SK-N-MC (cell line): Measurements from ENCODE around the gene PDE6A.

Experiments
- DNase-seq: peaks from one replicate; pipeline ENCODE4 v3.0.0-alpha.2; 2011; ENCODE audit warnings: low read depth, low spot score
- H3K27ac ChIP-seq: fragments of 200-600 bp; sonication (generic); 2 replicates; pipeline ENCODE4 v1.5.1; 2016; ENCODE audit warnings: mixed run types
- H3K36me3 ChIP-seq: fragments of 200-600 bp; sonication (generic); 2 replicates; pipeline ENCODE4 v1.6.1; 2017; ENCODE audit warnings: antibody characterized with exemption, low read length, mixed read lengths; ENCODE audit not compliant: insufficient read depth
- H3K4me3 ChIP-seq: fragments of 200-600 bp; sonication (generic); 2 replicates; pipeline ENCODE4 v1.5.1; 2016
- H3K9ac ChIP-seq: fragments of 200-600 bp; sonication (generic); 2 replicates; pipeline ENCODE4 v1.8.0; 2017; ENCODE audit warnings: mixed run types, mixed read lengths; ENCODE audit not compliant: insufficient read length
- H3K9me3 ChIP-seq: fragments of 200-600 bp; sonication (generic); 2 replicates; pipeline ENCODE4 v1.6.1; 2017; ENCODE audit warnings: low read depth, mild to moderate bottlenecking, antibody characterized with exemption, low read length, moderate library complexity, mixed read lengths
- EZH2 ChIP-seq: fragments of 200-600 bp; sonication (generic); IDR thresholded peaks from one replicate; pipeline ENCODE4 v1.6.1; 2017; ENCODE audit warnings: antibody characterized with exemption
- FOXP2 ChIP-seq: optimal IDR thresholded peaks from 2 replicates; pipeline ENCODE3; 2011; ENCODE audit warnings: mild to moderate bottlenecking, moderate library complexity; ENCODE audit not compliant: insufficient read depth; ENCODE audit errors: extremely low read length, control extremely low read depth
- POLR2AphosphoS5 ChIP-seq: IDR thresholded peaks from 2 replicates; pipeline ENCODE4 v1.6.1; 2012; ENCODE audit warnings: mild to moderate bottlenecking, low read depth, low read length, borderline replicate concordance

PDE6A gene

DNA sequence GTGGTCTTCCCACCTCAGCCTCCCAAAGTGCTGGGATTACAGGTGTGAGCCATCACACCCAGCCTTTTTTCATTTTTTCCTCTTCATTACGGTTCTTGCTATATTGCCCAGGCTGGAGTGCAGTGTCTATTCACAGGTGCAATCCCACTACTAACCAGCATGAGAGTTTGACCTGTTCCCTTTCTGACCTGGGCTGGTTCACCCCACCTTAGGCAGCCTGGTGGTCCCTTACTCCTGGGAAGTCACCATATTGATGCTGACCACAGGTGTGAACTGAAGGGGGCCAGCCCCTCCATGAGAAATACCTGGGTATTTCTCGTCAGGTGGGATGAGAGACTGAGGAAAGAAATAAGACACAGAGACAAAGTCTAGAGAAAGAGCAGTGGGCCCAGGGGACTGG lies 2.4 kb downstream of the PDE6A start:
- no peak for TF ChIP-seq POLR2AphosphoS5
- no peak for TF ChIP-seq FOXP2
- no peak for TF ChIP-seq EZH2
- Histone ChIP-seq H3K9me3 (no peaks in the 10 kb centered on the region), H3K27ac (no peak overlapping the region), H3K9ac (no peak overlapping the region), H3K4me3 (no peak overlapping the region), H3K36me3 (no peaks in the 10 kb centered on the region)
- DNase-seq: no peak

DNA sequence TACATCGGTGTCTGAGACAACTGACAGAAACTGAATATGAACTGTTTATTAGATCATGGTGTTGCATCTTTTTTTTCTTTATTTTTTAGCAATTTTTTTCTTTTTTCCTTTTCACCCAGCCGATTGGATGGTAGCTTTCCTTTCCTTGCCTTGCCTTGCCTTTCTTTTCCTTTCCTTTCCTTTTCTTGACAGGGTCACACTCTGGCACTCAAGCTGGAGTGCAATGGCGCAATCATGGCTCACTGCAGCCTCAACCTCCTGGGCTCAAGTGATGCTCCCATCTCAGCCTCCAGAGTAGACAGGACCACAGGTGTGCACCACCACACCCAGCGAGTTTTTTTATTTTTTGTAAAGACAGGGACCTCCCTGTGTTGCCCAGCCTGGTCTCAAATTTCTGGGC lies 2.8 kb downstream of the PDE6A start:
- H3K9ac ChIP-seq: no peak overlapping the region
- no peak overlapping the region for H3K4me3 ChIP-seq
- H3K36me3 ChIP-seq: no peaks in the 10 kb centered on the region
- no peaks in the 10 kb centered on the region for H3K9me3 ChIP-seq
- DNase-seq: no peak
- TF ChIP-seq FOXP2 (no peak), EZH2 (no peak), POLR2AphosphoS5 (no peak)
- no peak overlapping the region for H3K27ac ChIP-seq

DNA sequence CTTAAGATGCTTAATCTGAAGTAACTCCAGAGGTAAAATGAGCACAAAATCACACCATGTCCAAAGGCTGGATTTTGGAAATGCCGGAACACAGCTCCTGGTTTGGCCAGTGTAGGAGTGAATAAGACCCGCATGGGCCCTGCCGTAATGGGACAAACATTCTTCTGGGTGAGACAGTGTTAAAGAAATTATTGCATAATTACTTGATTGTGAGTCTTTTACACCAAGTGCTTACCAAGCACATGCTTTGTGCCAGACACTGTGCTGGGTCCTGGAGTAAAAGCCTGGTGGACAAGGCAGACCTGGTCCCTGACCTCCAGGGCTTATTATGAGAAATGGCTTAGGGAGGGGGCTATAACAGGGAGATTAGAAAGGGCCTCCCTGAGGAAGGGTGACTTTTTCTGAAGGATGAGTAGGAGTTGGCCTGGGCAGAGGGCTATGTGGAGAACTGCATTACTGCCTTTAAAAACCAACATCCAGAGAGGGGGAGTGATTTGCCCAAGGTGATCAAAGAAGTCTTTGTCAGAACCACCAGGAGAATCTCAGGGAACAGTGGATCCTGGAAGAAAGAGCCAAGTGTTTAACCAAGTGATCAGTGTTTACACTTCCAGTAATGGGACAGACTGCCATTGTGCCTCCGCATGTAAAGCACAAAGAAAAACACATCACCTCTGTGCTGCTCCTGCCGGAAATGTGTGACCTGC lies 3.5 kb downstream of the PDE6A start:
- Histone ChIP-seq H3K9me3 (no peaks in the 10 kb centered on the region), H3K4me3 (no peak overlapping the region), H3K36me3 (no peaks in the 10 kb centered on the region), H3K27ac (no peak overlapping the region), H3K9ac (no peak overlapping the region)
- TF ChIP-seq EZH2 (no peak), POLR2AphosphoS5 (no peak), FOXP2 (no peak)
- DNase-seq: no peak

DNA sequence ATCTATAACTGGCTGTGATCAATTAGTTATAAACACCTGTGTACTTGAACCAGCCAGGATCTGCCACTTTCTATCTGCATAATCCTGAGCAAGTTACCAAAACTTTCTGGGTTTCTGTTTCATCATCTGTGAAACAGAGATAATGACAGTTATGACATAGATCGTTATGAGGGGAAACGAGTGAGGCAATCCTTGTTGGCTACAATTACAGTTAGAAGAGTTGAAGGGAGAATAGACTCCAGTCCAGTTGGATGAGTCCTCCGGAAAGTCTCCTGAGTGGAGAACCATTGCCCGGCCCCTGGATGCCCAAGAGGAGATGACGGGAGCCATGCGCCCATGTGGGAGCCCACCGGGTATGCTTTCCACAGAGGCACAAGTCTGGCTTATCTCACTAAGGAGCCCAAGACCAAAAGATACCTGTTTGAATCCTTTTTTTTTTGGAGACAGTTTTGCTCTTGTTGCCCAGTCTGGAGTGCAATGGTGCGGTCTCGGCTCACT lies 4.5 kb downstream of the PDE6A start:
- H3K36me3 ChIP-seq: no peaks in the 10 kb centered on the region
- TF ChIP-seq POLR2AphosphoS5 (no peak), FOXP2 (no peak), EZH2 (no peak)
- no peaks in the 10 kb centered on the region for H3K9me3 ChIP-seq
- H3K27ac ChIP-seq: no peak overlapping the region
- no peak overlapping the region for H3K9ac ChIP-seq
- no peak overlapping the region for H3K4me3 ChIP-seq
- DNase-seq: no peak

DNA sequence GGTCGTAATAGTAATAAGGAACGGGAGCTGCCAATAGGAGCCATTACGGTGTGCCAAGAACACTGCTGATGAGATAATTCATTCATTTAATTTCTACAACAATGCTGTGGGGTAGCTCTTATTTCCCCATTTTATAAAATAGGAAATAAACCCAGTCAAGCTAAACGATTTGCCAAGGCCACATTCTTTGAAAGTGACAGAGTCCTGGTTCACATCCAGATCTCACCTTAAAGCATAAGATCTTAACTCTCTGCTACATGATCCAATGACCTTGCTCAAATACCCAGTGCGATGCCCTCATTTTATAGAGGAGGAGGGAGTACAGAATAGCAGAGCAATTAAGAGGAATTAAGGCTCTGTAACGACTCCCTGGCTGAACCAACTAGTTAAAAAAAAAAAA lies 5.0 kb downstream of the PDE6A start:
- Histone ChIP-seq H3K27ac (no peak overlapping the region), H3K4me3 (no peak overlapping the region), H3K9ac (no peak overlapping the region), H3K36me3 (no peaks in the 10 kb centered on the region), H3K9me3 (no peaks in the 10 kb centered on the region)
- DNase-seq: no peak
- TF ChIP-seq FOXP2: no peak
- no peak for TF ChIP-seq EZH2
- TF ChIP-seq POLR2AphosphoS5: no peak

DNA sequence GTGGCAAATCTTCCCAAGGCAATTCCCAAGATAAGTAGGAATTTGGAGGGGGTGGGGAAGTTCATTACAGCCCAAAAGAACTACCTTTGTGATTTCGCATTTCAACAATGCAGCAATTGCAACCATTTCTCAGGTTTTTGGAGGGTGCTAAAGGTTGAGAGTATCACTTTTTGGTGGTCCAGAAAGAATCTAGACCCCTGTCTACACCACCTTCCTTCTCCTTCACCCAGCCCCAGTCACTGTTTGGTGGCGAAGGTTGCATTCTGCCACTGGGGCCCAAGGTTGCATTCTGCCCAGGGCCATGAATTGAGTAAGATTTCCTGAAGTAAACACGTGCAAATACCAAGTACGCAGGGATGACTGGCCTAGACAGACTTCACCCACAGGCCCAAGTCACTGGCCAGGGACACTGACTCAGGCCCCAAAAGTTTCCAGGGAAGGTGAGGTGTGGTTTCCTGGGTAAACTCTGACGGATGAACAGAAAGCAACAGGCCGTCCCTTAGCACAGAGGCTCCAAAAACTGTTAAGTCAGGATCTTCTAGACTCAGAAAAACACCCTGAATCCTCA lies 5.7 kb downstream of the PDE6A start:
- Histone ChIP-seq H3K27ac (0 out of 2 replicates have a peak overlapping the region, but pooled peaks have one; percentile 36), H3K9me3 (no peaks in the 10 kb centered on the region), H3K9ac (no peak overlapping the region), H3K36me3 (no peaks in the 10 kb centered on the region), H3K4me3 (no peak overlapping the region)
- no peak for DNase-seq
- TF ChIP-seq POLR2AphosphoS5 (no peak), FOXP2 (no peak), EZH2 (no peak)

DNA sequence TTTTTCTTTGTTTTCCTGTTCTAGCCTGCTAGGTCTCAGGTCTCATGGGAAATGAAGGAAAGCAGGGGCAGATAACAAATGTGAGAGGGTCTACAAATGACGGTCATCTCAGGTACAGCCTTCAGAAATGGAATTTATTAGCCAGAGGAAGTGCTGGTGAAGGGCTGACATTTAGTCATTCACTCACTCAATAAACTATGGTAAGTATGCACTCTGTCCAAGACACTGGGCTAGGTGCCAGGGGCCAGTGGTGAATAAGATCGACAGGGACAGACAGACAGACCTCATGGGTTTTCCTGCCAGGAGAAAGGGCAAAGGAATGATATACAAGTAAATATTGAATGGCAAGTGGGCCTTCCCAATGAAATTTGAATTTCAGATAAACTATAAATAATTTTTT lies 6.3 kb downstream of the PDE6A start:
- Histone ChIP-seq H3K36me3 (no peaks in the 10 kb centered on the region), H3K9ac (no peak overlapping the region), H3K4me3 (no peak overlapping the region), H3K9me3 (no peaks in the 10 kb centered on the region), H3K27ac (no peak overlapping the region)
- DNase-seq: no peak
- TF ChIP-seq FOXP2: no peak
- no peak for TF ChIP-seq POLR2AphosphoS5
- TF ChIP-seq EZH2: no peak

DNA sequence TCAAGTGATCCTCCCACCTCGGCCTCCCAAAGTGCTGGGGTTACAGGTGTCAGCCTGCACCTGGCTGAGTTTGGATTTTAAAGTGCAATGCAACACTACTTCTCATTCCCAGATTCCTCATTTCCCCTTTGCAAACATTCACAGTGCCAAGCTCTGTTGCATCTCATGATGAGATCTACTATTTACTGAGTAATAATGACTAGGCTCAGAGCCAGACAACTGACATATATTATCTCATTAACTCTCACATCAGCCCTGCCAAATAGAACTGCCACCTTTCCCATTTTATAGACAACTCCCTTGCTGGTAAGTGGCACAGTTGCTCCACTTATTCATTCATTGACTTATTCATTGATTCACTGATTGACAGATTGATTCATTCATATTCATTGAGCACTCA lies 7.0 kb downstream of the PDE6A start:
- no peak overlapping the region for H3K9ac ChIP-seq
- TF ChIP-seq FOXP2: no peak
- TF ChIP-seq EZH2: no peak
- TF ChIP-seq POLR2AphosphoS5: no peak
- DNase-seq: no peak
- H3K27ac ChIP-seq: no peak overlapping the region
- H3K9me3 ChIP-seq: no peaks in the 10 kb centered on the region
- no peak overlapping the region for H3K4me3 ChIP-seq
- no peaks in the 10 kb centered on the region for H3K36me3 ChIP-seq

DNA sequence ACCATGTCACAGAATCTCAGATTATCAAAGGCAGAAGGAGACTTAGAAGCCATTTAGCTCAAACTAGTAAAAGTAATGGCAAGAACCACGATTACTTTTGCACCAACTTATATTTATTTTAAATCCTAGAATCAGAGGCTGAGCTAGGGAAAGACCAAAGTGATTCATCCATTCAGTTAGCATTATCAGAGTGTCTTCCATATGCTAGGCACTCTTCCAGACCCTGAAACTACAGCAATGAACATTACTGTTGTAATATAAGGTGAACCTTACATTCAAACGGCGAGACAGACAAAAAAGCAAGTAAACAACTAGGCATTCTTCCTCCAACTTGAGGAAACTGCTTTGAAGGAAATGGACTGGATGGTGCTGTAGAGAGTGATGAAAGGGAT lies 7.9 kb downstream of the PDE6A start:
- DNase-seq: no peak
- Histone ChIP-seq H3K9ac (no peak overlapping the region), H3K9me3 (no peaks in the 10 kb centered on the region), H3K36me3 (no peaks in the 10 kb centered on the region), H3K27ac (peak overlapping the region; percentile 79), H3K4me3 (no peak overlapping the region)
- TF ChIP-seq FOXP2: no peak
- no peak for TF ChIP-seq EZH2
- TF ChIP-seq POLR2AphosphoS5: no peak
